SK-N-SH (cell line): ENCODE measurements around the gene MAOA. TPM values are rescaled to one million over a fixed set of nuclear protein-coding genes. Genes with fewer than 3 reads are reported as not detected.

ENCODE experiments used
- CTCF ChIA-PET: fragments of 300-600, 350-600 bp; formaldehyde crosslinking; extraction: SDS; loops from one replicate; lab custom pipeline; 2021; lab: Yijun Ruan, JAX
- POLR2A ChIA-PET: fragments of 350-600 bp; sonication (Branson Sonifier 250); formaldehyde crosslinking; extraction: SDS; loops from one replicate; lab custom pipeline; 2020; ENCODE audit warnings: antibody characterized with exemption, inconsistent platforms; lab: Yijun Ruan, JAX
- DNase-seq: peaks from one replicate; pipeline ENCODE4 v3.0.0; 2012
- H2AFZ ChIP-seq: fragments of 200-600 bp; sonication (generic); 2 replicates; pipeline ENCODE4 v1.8.1; 2016; ENCODE audit warnings: antibody characterized with exemption, mild to moderate bottlenecking, low read depth
- H3F3A ChIP-seq: fragments of 200-600 bp; sonication (generic); replicated peaks from 2 replicates; pipeline ENCODE3; 2016; ENCODE audit warnings: antibody characterized with exemption, mild to moderate bottlenecking; ENCODE audit not compliant: insufficient read depth
- H3K27ac ChIP-seq, 2 experiments: fragments of 200-500 bp in 1 of 2; fragments of 200-600 bp in 1 of 2; sonication (Bioruptor generic) in 1 of 2; sonication (generic), shearing (Covaris generic) in 1 of 2; 2 replicates each; pipeline versions ENCODE4 v1.5.1 to v1.6.1; 2014 to 2016; ENCODE audit warnings: low read depth in 2 of 2, inconsistent platforms in 1 of 2, low read length in 1 of 2, mild to moderate bottlenecking in 1 of 2, mixed read lengths in 1 of 2
- H3K27me3 ChIP-seq: fragments of 200-600 bp; sonication (generic), shearing (Covaris generic); 2 replicates; pipeline ENCODE4 v1.6.1; 2016; ENCODE audit warnings: mixed run types; ENCODE audit not compliant: insufficient read depth
- H3K36me3 ChIP-seq, 2 experiments: fragments of 200-500 bp in 1 of 2; fragments of 200-600 bp in 1 of 2; sonication (Bioruptor generic) in 1 of 2; sonication (generic) in 1 of 2; replicated peaks in 1 of 2; 2 replicates each; pipeline versions ENCODE3 to v1.5.1; 2014 to 2016; ENCODE audit warnings: low read length in 1 of 2, mild to moderate bottlenecking in 1 of 2; ENCODE audit not compliant: insufficient read depth in 2 of 2, control insufficient read depth in 1 of 2
- H3K4me1 ChIP-seq, 2 experiments: fragments of 200-500 bp in 1 of 2; fragments of 200-600 bp in 1 of 2; sonication (Bioruptor generic) in 1 of 2; sonication (generic), shearing (Covaris generic) in 1 of 2; 2 replicates each; pipeline versions ENCODE4 v1.5.1 to v1.6.1; 2014 to 2016; ENCODE audit warnings: low read depth in 1 of 2, low read length in 1 of 2, mixed run types in 1 of 2; ENCODE audit not compliant: insufficient read depth in 2 of 2, control insufficient read depth in 1 of 2
- H3K4me2 ChIP-seq: fragments of 200-600 bp; sonication (generic), shearing (Covaris generic); 2 replicates; pipeline ENCODE4 v1.6.1; 2017; ENCODE audit warnings: mixed run types
- H3K4me3 ChIP-seq, 2 experiments: fragments of 200-500 bp in 1 of 2; fragments of 200-600 bp in 1 of 2; sonication (Bioruptor generic) in 1 of 2; sonication (generic), shearing (Covaris generic) in 1 of 2; 2 replicates each; pipeline versions ENCODE4 v1.5.1 to v1.8.1; 2014 to 2016; ENCODE audit warnings: low read depth in 2 of 2, inconsistent platforms in 1 of 2, low read length in 1 of 2, mild to moderate bottlenecking in 1 of 2, mixed read lengths in 1 of 2, moderate library complexity in 1 of 2
- H3K79me2 ChIP-seq: fragments of 200-600 bp; sonication (generic); 2 replicates; pipeline ENCODE4 v1.8.1; 2017; ENCODE audit warnings: mild to moderate bottlenecking; ENCODE audit not compliant: insufficient read depth
- H3K9ac ChIP-seq: fragments of 200-600 bp; sonication (generic); 2 replicates; pipeline ENCODE4 v1.6.1; 2017; ENCODE audit warnings: mixed run types
- H3K9me2 ChIP-seq: fragments of 200-600 bp; sonication (generic); 2 replicates; pipeline ENCODE4 v1.6.1; 2017; ENCODE audit warnings: mixed run types
- H3K9me3 ChIP-seq: fragments of 200-600 bp; sonication (generic); 2 replicates; pipeline ENCODE4 v1.6.1; 2017; ENCODE audit warnings: mixed run types, mild to moderate bottlenecking, moderate library complexity
- H4K20me1 ChIP-seq: fragments of 200-600 bp; sonication (generic); 2 replicates; pipeline ENCODE4 v1.6.1; 2017; ENCODE audit warnings: mild to moderate bottlenecking, mixed run types; ENCODE audit not compliant: insufficient read depth
- EZH2phosphoT487 ChIP-seq: fragments of 200-600 bp; sonication (generic); IDR thresholded peaks from 2 replicates; pipeline ENCODE4 v1.6.1; 2017; ENCODE audit warnings: low read depth, mixed run types, mild to moderate bottlenecking, antibody characterized with exemption, moderate library complexity, borderline replicate concordance
- FOXJ3 ChIP-seq: sonication (generic); formaldehyde crosslinking; IDR thresholded peaks from 2 replicates; pipeline ENCODE4 v1.5.1; 2020; ENCODE audit warnings: mild to moderate bottlenecking, missing genetic modification reagents
- JUND ChIP-seq: IDR thresholded peaks from 2 replicates; pipeline ENCODE4 v1.4.0; 2012
- MXI1 ChIP-seq: IDR thresholded peaks from 2 replicates; pipeline ENCODE4 v1.6.1; 2012; ENCODE audit warnings: mild to moderate bottlenecking, low read depth, low read length, improper control_type of control experiment
- NFIC ChIP-seq: IDR thresholded peaks from 2 replicates; pipeline ENCODE4 v1.4.0; 2012; ENCODE audit warnings: borderline replicate concordance
- NRF1 ChIP-seq: IDR thresholded peaks from 2 replicates; pipeline ENCODE4 v1.6.1; 2012; ENCODE audit warnings: low read depth, mild to moderate bottlenecking, low read length
- RAD21 ChIP-seq: IDR thresholded peaks from 2 replicates; pipeline ENCODE4 v1.6.1; 2012; ENCODE audit warnings: mild to moderate bottlenecking, low read length
- RCOR1 ChIP-seq: fragments of 150-350 bp; IDR thresholded peaks from 2 replicates; pipeline ENCODE4 v1.6.1; 2017; ENCODE audit warnings: antibody characterized with exemption, low read length
- RXRA ChIP-seq: IDR thresholded peaks from 2 replicates; pipeline ENCODE4 v1.4.0; 2012; ENCODE audit warnings: low read depth, mild to moderate bottlenecking, borderline replicate concordance
- SIN3A ChIP-seq: IDR thresholded peaks from 2 replicates; pipeline ENCODE4 v1.6.1; 2012; ENCODE audit warnings: low read depth, mild to moderate bottlenecking, low read length, moderate library complexity, borderline replicate concordance
- TAF1 ChIP-seq: IDR thresholded peaks from 2 replicates; pipeline ENCODE4 v1.6.1; 2012; ENCODE audit warnings: low read depth, mild to moderate bottlenecking, low read length, moderate library complexity, borderline replicate concordance
- TCF12 ChIP-seq: IDR thresholded peaks from 2 replicates; pipeline ENCODE4 v1.4.0; 2012
- WGBS: methylation state at CpG from one replicate; pipeline ENCODE4 v1.1.6; 2017; ENCODE audit warnings: low lambda C conversion rate; 5-methylcytosine and 5-hydroxymethylcytosine counted together
- polyA plus RNA-seq, 3 experiments: library from polyadenylated mRNA; depleted of rRNA; stranded (reverse); fragments of >200 nt; gene quantifications; 2 replicates each; pipeline ENCODE4 v1.2.3, GENCODE V29; 2012
- TF ChIP-seq, protein P1 (sequence below): fragments of 150-350 bp; IDR thresholded peaks from 2 replicates; pipeline ENCODE4 v1.6.1; 2016; ENCODE audit warnings: mild to moderate bottlenecking, low read depth, low read length
- TF ChIP-seq, protein P2 (sequence below): IDR thresholded peaks from 2 replicates; pipeline ENCODE4 v1.4.0; 2012; ENCODE audit warnings: low read depth
- TF ChIP-seq, protein P3 (sequence below): IDR thresholded peaks from 2 replicates; pipeline ENCODE4 v1.6.1; 2012; ENCODE audit warnings: mild to moderate bottlenecking, low read depth, low read length, moderate library complexity
- TF ChIP-seq, protein P4 (sequence below): fragments of 150-350 bp; IDR thresholded peaks from 2 replicates; pipeline ENCODE4 v1.6.1; 2017; ENCODE audit warnings: antibody characterized with exemption, low read length, low read depth, borderline replicate concordance
- TF ChIP-seq, protein P5 (sequence below): IDR thresholded peaks from 2 replicates; pipeline ENCODE4 v1.4.0; 2012; ENCODE audit warnings: low read depth, borderline replicate concordance
- TF ChIP-seq, protein P6 (sequence below): IDR thresholded peaks from 2 replicates; pipeline ENCODE4; 2012

MAOA gene
- polyA plus RNA-seq, 1 of the 3 experiments (the other 2 are of a cell fraction) = 0.31 TPM

DNA sequence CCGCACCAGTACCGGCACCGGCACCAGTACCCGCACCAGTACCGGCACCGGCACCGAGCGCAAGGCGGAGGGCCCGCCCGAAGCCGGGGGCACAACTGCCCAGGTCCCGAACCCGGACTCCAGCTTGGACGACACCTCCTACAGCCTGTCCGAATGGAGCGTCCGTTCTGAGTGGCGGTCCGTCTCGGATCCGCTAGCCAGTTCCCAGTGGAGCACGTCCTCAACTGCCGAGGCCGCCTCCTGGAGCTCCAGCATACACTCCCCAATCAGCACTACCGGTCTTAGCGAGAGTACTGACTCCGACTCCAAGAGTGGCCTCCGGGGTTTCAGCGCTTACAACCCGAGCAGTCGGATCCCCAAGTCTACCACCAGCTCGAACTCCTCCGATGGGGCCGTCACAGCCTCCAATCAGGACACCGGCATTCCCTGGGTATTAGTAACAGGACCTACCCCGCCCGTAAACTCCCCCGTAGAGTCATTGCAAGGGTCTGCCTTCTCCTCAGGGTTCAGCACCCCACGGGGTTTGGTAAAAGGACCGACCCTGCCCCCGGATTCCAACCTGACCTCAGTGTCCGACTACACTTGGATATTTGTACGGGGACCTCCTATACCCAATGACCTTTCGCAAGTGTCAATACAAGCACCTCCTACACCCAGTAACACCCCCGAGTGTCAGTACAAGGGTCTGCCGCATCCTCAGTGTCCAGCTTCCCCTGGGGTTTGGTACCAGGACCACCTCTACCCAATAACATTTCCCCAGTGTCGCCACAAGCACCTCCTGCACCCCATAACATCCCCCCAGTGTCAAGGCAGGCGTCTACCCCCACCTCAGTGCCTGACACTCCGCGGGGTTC lies 721 bp upstream of the MAOA start:
- Histone ChIP-seq H3K4me3 (peak overlapping the region; percentile 53 to 62), H3K9me3 (no peaks in the 10 kb centered on the region), H2AFZ (peak overlapping the region; percentile 72; the same call in 1 of the 2 replicates), H3F3A (no peaks in the 10 kb centered on the region), H3K36me3 (no peaks in the 10 kb centered on the region), H3K79me2 (no peaks in the 10 kb centered on the region), H4K20me1 (no peaks in the 10 kb centered on the region), H3K9me2 (no peaks in the 10 kb centered on the region), H3K4me1 (peaks cover 0 to 2% of the 10 kb centered on the region in 2 experiments; a peak in 2 of 4 replicates), H3K4me2 (peak overlapping the region; percentile 88), H3K9ac (peak overlapping the region; percentile 73), H3K27me3 (no peaks in the 10 kb centered on the region), H3K27ac (peak overlapping the region; percentile 16 to 73; a peak in 2 of 4 replicates)
- ChIA-PET POLR2A (interaction anchor here (1.7 kb wide), 1 partner anchor 22 kb away, joined by 6 read pairs; no protein-coding TSS in a partner anchor), CTCF (interaction anchor here (2.3 kb wide), 1 partner anchor 95 kb away, joined by 12 read pairs; no protein-coding TSS in a partner anchor)
- 32% methylated on average over 42 of the region's 51 CpGs for WGBS
- TF ChIP-seq NFIC = no peak
- no peak for TF ChIP-seq RAD21
- TF ChIP-seq NRF1 = no peak
- TF ChIP-seq RCOR1 = no peak
- no peak for TF ChIP-seq JUND
- TF ChIP-seq, protein P1, sequence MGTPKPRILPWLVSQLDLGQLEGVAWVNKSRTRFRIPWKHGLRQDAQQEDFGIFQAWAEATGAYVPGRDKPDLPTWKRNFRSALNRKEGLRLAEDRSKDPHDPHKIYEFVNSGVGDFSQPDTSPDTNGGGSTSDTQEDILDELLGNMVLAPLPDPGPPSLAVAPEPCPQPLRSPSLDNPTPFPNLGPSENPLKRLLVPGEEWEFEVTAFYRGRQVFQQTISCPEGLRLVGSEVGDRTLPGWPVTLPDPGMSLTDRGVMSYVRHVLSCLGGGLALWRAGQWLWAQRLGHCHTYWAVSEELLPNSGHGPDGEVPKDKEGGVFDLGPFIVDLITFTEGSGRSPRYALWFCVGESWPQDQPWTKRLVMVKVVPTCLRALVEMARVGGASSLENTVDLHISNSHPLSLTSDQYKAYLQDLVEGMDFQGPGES = no peak
- DNase-seq = peak; percentile 22

DNA sequence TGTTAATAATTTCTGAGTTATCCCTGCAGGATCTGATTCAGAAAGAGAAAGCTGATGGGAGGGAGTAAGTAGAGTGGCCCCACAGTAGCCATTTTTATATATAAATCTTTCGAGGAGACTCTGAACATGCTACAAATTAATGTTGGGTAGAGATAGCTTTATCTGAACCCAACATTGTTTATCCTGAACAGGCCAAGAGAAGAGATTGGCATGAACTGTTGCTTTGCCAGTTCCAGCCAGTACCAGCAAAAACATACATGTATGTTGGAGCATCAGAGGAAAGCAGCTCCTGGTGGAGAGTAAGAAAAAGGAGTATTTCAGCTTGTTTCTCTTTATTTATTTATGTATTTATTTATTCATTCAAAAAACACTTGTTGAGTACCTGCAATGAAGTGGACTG lies 1.6 kb downstream of the MAOA start:
- Histone ChIP-seq H3K36me3 (no peaks in the 10 kb centered on the region), H3K4me3 (no peak overlapping the region), H3K79me2 (no peaks in the 10 kb centered on the region)
- TF ChIP-seq NRF1 (no peak), SIN3A (no peak), NFIC (no peak), FOXJ3 (no peak), TAF1 (no peak), TCF12 (no peak), RAD21 (no peak), RXRA (no peak), EZH2phosphoT487 (no peak), MXI1 (no peak)
- TF ChIP-seq, protein P2, sequence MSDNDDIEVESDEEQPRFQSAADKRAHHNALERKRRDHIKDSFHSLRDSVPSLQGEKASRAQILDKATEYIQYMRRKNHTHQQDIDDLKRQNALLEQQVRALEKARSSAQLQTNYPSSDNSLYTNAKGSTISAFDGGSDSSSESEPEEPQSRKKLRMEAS = no peak
- TF ChIP-seq, protein P3, sequence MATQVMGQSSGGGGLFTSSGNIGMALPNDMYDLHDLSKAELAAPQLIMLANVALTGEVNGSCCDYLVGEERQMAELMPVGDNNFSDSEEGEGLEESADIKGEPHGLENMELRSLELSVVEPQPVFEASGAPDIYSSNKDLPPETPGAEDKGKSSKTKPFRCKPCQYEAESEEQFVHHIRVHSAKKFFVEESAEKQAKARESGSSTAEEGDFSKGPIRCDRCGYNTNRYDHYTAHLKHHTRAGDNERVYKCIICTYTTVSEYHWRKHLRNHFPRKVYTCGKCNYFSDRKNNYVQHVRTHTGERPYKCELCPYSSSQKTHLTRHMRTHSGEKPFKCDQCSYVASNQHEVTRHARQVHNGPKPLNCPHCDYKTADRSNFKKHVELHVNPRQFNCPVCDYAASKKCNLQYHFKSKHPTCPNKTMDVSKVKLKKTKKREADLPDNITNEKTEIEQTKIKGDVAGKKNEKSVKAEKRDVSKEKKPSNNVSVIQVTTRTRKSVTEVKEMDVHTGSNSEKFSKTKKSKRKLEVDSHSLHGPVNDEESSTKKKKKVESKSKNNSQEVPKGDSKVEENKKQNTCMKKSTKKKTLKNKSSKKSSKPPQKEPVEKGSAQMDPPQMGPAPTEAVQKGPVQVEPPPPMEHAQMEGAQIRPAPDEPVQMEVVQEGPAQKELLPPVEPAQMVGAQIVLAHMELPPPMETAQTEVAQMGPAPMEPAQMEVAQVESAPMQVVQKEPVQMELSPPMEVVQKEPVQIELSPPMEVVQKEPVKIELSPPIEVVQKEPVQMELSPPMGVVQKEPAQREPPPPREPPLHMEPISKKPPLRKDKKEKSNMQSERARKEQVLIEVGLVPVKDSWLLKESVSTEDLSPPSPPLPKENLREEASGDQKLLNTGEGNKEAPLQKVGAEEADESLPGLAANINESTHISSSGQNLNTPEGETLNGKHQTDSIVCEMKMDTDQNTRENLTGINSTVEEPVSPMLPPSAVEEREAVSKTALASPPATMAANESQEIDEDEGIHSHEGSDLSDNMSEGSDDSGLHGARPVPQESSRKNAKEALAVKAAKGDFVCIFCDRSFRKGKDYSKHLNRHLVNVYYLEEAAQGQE = no peak
- TF ChIP-seq, protein P4, sequence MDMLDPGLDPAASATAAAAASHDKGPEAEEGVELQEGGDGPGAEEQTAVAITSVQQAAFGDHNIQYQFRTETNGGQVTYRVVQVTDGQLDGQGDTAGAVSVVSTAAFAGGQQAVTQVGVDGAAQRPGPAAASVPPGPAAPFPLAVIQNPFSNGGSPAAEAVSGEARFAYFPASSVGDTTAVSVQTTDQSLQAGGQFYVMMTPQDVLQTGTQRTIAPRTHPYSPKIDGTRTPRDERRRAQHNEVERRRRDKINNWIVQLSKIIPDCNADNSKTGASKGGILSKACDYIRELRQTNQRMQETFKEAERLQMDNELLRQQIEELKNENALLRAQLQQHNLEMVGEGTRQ = no peak
- TF ChIP-seq, protein P5, sequence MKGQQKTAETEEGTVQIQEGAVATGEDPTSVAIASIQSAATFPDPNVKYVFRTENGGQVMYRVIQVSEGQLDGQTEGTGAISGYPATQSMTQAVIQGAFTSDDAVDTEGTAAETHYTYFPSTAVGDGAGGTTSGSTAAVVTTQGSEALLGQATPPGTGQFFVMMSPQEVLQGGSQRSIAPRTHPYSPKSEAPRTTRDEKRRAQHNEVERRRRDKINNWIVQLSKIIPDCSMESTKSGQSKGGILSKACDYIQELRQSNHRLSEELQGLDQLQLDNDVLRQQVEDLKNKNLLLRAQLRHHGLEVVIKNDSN = no peak
- TF ChIP-seq, protein P6, sequence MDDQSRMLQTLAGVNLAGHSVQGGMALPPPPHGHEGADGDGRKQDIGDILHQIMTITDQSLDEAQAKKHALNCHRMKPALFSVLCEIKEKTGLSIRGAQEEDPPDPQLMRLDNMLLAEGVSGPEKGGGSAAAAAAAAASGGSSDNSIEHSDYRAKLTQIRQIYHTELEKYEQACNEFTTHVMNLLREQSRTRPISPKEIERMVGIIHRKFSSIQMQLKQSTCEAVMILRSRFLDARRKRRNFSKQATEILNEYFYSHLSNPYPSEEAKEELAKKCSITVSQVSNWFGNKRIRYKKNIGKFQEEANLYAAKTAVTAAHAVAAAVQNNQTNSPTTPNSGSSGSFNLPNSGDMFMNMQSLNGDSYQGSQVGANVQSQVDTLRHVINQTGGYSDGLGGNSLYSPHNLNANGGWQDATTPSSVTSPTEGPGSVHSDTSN = no peak

More for the DNA sequence above, 1.6 kb downstream of the MAOA start:
- Histone ChIP-seq H3K9me2 (no peaks in the 10 kb centered on the region), H3K4me1 (peaks cover 0 to 2% of the 10 kb centered on the region in 2 experiments; a peak in 2 of 4 replicates), H3K9ac (no peak overlapping the region), H3F3A (no peaks in the 10 kb centered on the region), H2AFZ (no peak overlapping the region), H3K27me3 (no peaks in the 10 kb centered on the region), H3K9me3 (no peaks in the 10 kb centered on the region), H3K4me2 (no peak overlapping the region), H4K20me1 (no peaks in the 10 kb centered on the region), H3K27ac (no peak overlapping the region)
- ChIA-PET CTCF (no interaction called here), POLR2A (no interaction called here)
- 24% methylated on average over 1 of the region's 1 CpG for WGBS
- DNase-seq = no peak
